GM12878 (cell line): Measurements from ENCODE around the gene MUC5AC. TPM values are rescaled to one million over a fixed set of nuclear protein-coding genes. Genes with fewer than 3 reads are reported as not detected.
"Not testable (repeated sequence)": the region's sequence is repeated elsewhere in the genome, so short reads cannot be mapped to it uniquely, and the experiment has no call there.

Experiments
- ATAC-seq: fragments of 200-7000 bp; cut with Tn5 transposase; 3 replicates; pipeline ENCODE4 v1.9.1; 2020; ENCODE audit warnings: mild to moderate bottlenecking, moderate library complexity
- BruUV-seq: library from RNA; stranded (reverse); fragments of 400-500 nt; replicated peaks from 2 replicates; lab custom pipeline; 2021; lab: Mats Ljungman, UMichigan
- CTCF ChIA-PET: fragments of 300-600 bp; sonication (Branson Sonifier 250); formaldehyde crosslinking; extraction: SDS; loops from one replicate; lab custom pipeline; 2021; ENCODE audit warnings: inconsistent platforms; lab: Yijun Ruan, JAX
- POLR2A ChIA-PET: fragments of 350-600 bp; formaldehyde crosslinking; extraction: SDS; loops from one replicate; lab custom pipeline; 2021; ENCODE audit warnings: inconsistent platforms; lab: Charles Lee
- RAD21 ChIA-PET: fragments of 300-600 bp; sonication (Branson Sonifier 250); formaldehyde crosslinking; loops from one replicate; lab custom pipeline; 2023; ENCODE audit warnings: antibody characterized with exemption; ENCODE audit not compliant: unreplicated experiment; lab: Charles Lee
- SMC1A ChIA-PET: fragments of 300-600 bp; sonication (Branson Sonifier 250); formaldehyde crosslinking; loops from one replicate; lab custom pipeline; 2023; ENCODE audit not compliant: unreplicated experiment, uncharacterized antibody; lab: Charles Lee
- DNase-seq: peaks from one replicate; pipeline ENCODE4 v3.0.0-alpha.2; 2011; ENCODE audit warnings: low read depth, low spot score
- FAIRE-seq: peaks from 3 replicates; lab custom pipeline; 2011; peaks lifted over from hg19 to GRCh38; lab: Jason Lieb, UNC
- H2AFZ ChIP-seq: 2 replicates; pipeline ENCODE4 v1.6.0; 2011; ENCODE audit warnings: low read depth, low read length, control low read depth; ENCODE audit not compliant: control insufficient read depth
- H3K27ac ChIP-seq: 2 replicates; pipeline ENCODE4 v1.5.1; 2011; ENCODE audit warnings: control low read depth; ENCODE audit not compliant: control insufficient read depth, insufficient read depth
- H3K27me3 ChIP-seq, 2 experiments: replicated peaks in 1 of 2; 2 replicates each; pipeline versions ENCODE4 v1.6.0 to v1.6.1; 2011; ENCODE audit warnings: low read length in 1 of 2; ENCODE audit not compliant: control insufficient read depth in 2 of 2, insufficient read depth in 2 of 2
- H3K36me3 ChIP-seq, 2 experiments: 2 replicates each; pipeline ENCODE4 v1.5.1; 2011; ENCODE audit warnings: low read length in 1 of 2; ENCODE audit not compliant: control insufficient read depth in 2 of 2, insufficient read depth in 2 of 2
- H3K4me1 ChIP-seq: 2 replicates; pipeline ENCODE4 v1.6.1; 2011; ENCODE audit warnings: mild to moderate bottlenecking, low read length, moderate library complexity, mixed read lengths; ENCODE audit not compliant: control insufficient read depth, insufficient read depth
- H3K4me2 ChIP-seq: 2 replicates; pipeline ENCODE4 v1.6.0; 2011; ENCODE audit warnings: control low read depth; ENCODE audit not compliant: control insufficient read depth, insufficient read depth
- H3K4me3 ChIP-seq: fragments of 200-600 bp; sonication (generic); 2 replicates; pipeline ENCODE4 v1.5.1; 2016
- H3K79me2 ChIP-seq: 2 replicates; pipeline ENCODE4 v1.6.0; 2011; ENCODE audit warnings: low read length; ENCODE audit not compliant: control insufficient read depth, insufficient read depth
- H3K9ac ChIP-seq: 2 replicates; pipeline ENCODE4 v1.8.0; 2011; ENCODE audit warnings: low read length, control low read depth, mixed read lengths; ENCODE audit not compliant: control insufficient read depth, insufficient read depth
- H3K9me3 ChIP-seq: replicated peaks from 3 replicates; pipeline ENCODE4 v1.5.1; 2011; ENCODE audit warnings: mild to moderate bottlenecking, low read length; ENCODE audit not compliant: control insufficient read depth, insufficient read depth
- H4K20me1 ChIP-seq: 2 replicates; pipeline ENCODE4 v1.6.0; 2011; ENCODE audit not compliant: control insufficient read depth, insufficient read depth
- HCFC1 ChIP-seq: fragments of 150-350 bp; IDR thresholded peaks from 2 replicates; pipeline ENCODE4 v1.6.1; 2014; ENCODE audit warnings: low read length
- NFYB ChIP-seq: IDR thresholded peaks from 2 replicates; pipeline ENCODE4 v1.6.1; 2011; ENCODE audit warnings: low read depth, mild to moderate bottlenecking, low read length, improper control_type of control experiment, moderate library complexity; ENCODE audit not compliant: insufficient read depth
- NKRF ChIP-seq: fragments of 450-650 bp; conservative IDR thresholded peaks from 2 replicates; pipeline ENCODE4 v1.6.1; 2017; ENCODE audit warnings: mild to moderate bottlenecking, moderate library complexity
- ZNF592 ChIP-seq: fragments of 450-650 bp; IDR thresholded peaks from 2 replicates; pipeline ENCODE4 v1.6.1; 2017; ENCODE audit warnings: mild to moderate bottlenecking, moderate library complexity
- WGBS: methylation state at CpG from one replicate; pipeline ENCODE4 v1.1.6; 2016; ENCODE audit warnings: low lambda C conversion rate; ENCODE audit not compliant: insufficient replicate concordance, insufficient coverage; ENCODE audit errors: missing lambda C conversion rate; 5-methylcytosine and 5-hydroxymethylcytosine counted together
- in situ Hi-C: fragments of 300-500 bp; cut with MboI; formaldehyde crosslinking; loops from 9 replicates; pipeline ENCODE4 v1.14.3; 2018; ENCODE audit warnings: mixed read lengths
- intact Hi-C: fragments of 100-400 bp; cut with micrococcal nuclease; formaldehyde crosslinking; loops from one replicate; pipeline ENCODE4 v1.14.2; 2022; ENCODE audit not compliant: unreplicated experiment
- polyA plus RNA-seq, 11 experiments: library from polyadenylated mRNA; depleted of rRNA in 4 of 11; unstranded in 6 of 11; stranded (reverse) in 5 of 11; fragments of >200 nt; fragmentation: Nextera tagmentation in 4 of 11; fragmentation: Illumina TruSeq in 1 of 11; extraction: Ambion mirVana in 4 of 11; extraction: Trizol in 1 of 11; gene quantifications; 1 replicate in 1 of 11; 2 replicates in 10 of 11; pipeline versions ENCODE4 v1.2.1 to v1.2.3, GENCODE V29; 2011 to 2016; ENCODE audit warnings: inconsistent platforms in 2 of 11, missing spikeins in 2 of 11, low read depth in 1 of 11
- total RNA-seq, 4 experiments: library from RNA; depleted of rRNA in 3 of 4; stranded (reverse); fragments of >200 nt in 3 of 4; fragmentation: Illumina TruSeq in 1 of 4; extraction: Trizol in 1 of 4; gene quantifications; 2 replicates each; pipeline versions ENCODE4 v1.2.1 to v1.2.3, GENCODE V29; 2013 to 2021
- TF ChIP-seq, protein P1 (sequence below): IDR thresholded peaks from 2 replicates; pipeline ENCODE4 v1.6.1; 2012; ENCODE audit warnings: mild to moderate bottlenecking, low read depth, low read length
- TF ChIP-seq, protein P2 (sequence below): fragments of 450-650 bp; IDR thresholded peaks from 2 replicates; pipeline ENCODE4 v1.6.1; 2017; ENCODE audit warnings: borderline replicate concordance

Gene MUC5AC
- total and polyA plus RNA-seq, 10 of the 15 experiments (the other 5 are each of a cell fraction or from before 2014, with no cell fraction given), result under 0.01 to 0.01 TPM; not detected in 8

DNA sequence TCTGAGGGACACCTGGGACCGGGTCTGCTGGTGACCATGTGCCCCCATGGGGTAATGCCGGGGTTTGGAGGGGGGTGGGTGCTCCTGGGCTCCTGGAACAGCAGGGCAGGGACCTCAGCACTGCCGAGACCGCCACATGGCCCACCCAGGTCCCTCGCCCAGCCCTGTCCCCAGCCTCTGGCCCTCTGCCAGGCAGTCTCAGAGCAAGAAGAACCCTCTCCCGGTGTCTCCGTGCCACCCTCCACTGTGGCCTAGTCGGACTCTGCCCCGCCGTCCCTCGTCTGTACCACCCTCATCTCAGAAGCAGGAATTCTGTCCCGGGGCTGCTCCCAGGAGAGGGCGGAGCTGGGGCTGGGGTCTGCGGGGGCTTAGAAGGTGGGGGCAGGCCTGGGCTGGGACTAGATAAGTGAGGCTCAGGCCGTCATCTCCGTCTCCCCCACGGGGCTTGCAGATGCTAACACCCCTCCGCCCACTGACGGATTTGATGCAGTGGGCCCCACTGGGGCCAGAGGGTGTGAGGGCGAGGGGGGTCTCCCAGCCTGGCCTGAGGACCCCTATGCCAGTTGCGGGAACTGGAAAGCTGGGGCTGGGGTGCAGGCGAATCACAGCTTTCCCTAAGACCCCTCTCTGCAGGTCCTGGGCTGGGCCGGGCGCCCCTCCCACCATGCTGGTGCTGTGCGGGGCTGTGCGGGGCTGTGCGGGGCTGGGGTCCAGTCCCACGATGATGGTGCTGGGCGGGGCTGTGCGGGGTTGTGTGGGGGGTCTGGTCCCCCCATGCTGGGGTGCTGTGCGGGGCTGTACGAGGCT lies 1.1 kb downstream of the MUC5AC start (continued):
- TF ChIP-seq ZNF592 (no peak), NKRF (no peak), NFYB (no peak), HCFC1 (no peak)
- TF ChIP-seq, protein P1, sequence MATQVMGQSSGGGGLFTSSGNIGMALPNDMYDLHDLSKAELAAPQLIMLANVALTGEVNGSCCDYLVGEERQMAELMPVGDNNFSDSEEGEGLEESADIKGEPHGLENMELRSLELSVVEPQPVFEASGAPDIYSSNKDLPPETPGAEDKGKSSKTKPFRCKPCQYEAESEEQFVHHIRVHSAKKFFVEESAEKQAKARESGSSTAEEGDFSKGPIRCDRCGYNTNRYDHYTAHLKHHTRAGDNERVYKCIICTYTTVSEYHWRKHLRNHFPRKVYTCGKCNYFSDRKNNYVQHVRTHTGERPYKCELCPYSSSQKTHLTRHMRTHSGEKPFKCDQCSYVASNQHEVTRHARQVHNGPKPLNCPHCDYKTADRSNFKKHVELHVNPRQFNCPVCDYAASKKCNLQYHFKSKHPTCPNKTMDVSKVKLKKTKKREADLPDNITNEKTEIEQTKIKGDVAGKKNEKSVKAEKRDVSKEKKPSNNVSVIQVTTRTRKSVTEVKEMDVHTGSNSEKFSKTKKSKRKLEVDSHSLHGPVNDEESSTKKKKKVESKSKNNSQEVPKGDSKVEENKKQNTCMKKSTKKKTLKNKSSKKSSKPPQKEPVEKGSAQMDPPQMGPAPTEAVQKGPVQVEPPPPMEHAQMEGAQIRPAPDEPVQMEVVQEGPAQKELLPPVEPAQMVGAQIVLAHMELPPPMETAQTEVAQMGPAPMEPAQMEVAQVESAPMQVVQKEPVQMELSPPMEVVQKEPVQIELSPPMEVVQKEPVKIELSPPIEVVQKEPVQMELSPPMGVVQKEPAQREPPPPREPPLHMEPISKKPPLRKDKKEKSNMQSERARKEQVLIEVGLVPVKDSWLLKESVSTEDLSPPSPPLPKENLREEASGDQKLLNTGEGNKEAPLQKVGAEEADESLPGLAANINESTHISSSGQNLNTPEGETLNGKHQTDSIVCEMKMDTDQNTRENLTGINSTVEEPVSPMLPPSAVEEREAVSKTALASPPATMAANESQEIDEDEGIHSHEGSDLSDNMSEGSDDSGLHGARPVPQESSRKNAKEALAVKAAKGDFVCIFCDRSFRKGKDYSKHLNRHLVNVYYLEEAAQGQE, result no peak
- TF ChIP-seq, protein P2, sequence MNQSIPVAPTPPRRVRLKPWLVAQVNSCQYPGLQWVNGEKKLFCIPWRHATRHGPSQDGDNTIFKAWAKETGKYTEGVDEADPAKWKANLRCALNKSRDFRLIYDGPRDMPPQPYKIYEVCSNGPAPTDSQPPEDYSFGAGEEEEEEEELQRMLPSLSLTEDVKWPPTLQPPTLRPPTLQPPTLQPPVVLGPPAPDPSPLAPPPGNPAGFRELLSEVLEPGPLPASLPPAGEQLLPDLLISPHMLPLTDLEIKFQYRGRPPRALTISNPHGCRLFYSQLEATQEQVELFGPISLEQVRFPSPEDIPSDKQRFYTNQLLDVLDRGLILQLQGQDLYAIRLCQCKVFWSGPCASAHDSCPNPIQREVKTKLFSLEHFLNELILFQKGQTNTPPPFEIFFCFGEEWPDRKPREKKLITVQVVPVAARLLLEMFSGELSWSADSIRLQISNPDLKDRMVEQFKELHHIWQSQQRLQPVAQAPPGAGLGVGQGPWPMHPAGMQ, result no peak

DNA sequence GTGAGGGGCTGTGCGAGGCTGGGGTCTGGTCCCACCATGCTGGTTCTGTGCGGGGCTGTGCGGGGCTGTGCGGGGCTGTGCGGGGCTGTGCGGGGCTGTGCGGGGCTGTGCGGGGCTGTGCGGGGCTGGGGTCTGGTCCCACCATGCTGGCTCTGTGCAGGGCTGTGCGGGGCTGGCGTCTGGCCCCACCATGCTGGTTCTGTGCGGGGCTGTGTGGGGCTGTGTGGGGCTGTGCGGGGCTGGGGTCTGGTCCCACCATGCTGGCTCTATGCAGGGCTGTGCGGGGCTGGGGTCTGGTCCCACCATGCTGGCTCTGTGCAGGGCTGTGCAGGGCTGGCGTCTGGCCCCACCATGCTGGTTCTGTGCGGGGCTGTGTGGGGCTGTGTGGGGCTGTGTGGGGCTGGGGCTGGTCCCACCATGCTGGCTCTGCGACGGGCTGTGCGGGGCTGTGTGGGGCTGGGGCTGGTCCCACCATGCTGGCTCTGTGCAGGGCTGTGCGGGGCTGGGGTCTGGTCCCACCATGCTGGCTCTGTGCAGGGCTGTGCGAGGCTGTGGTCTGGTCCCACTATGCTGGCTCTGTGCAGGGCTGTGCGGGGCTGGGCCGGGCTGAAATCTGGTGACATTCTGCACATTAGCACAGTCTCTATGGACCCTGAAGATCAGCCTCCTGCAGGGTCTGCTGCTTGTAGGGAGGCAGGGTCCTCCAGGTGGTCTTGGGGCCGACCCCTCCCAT lies 1.9 kb downstream of the MUC5AC start:
- POLR2A ChIA-PET, H3K4me1 ChIP-seq, BruUV-seq, H3K36me3 ChIP-seq, H4K20me1 ChIP-seq, RAD21 ChIA-PET, DNase-seq, H3K79me2 ChIP-seq, H3K4me3 ChIP-seq, H3K9ac ChIP-seq, H3K27me3 ChIP-seq, SMC1A ChIA-PET, FAIRE-seq, H3K9me3 ChIP-seq, H3K4me2 ChIP-seq, H3K27ac ChIP-seq, intact Hi-C loops, CTCF ChIA-PET, ATAC-seq, H2AFZ ChIP-seq: not testable (repeated sequence)
- 31% methylated on average over 8 of the region's 24 CpGs for WGBS
- in situ Hi-C loops, result loop anchor here (5.0 kb wide), 1 partner anchor 53 kb away; no protein-coding TSS in a partner anchor
